Measurements from ENCODE around the gene PARVA. TPM values are rescaled to one million over a fixed set of nuclear protein-coding genes. Genes with fewer than 3 reads are reported as not detected.

Gene PARVA
- total RNA-seq, 1 experiment from 2014 or later, result 18.1 TPM

- H3K27ac Mint-ChIP-seq, result no peak overlapping the region; a peak in 1 of 7 replicates
- Histone ChIP-seq H2BK120ac (ENCODE audit: low read depth, low read length, poor library complexity, severe bottlenecking) (no peak overlapping the region), H3K27me3 (ENCODE audit: insufficient read depth, low read length) (no peaks in the 10 kb centered on the region), H3K4me2 (ENCODE audit: insufficient read depth, insufficient read length, low read length) (no peak overlapping the region), H3K18ac (ENCODE audit: insufficient read length, low read depth, low read length) (no peak overlapping the region), H3T11ph (ENCODE audit: low read length) (no peak overlapping the region), H3K23me2 (ENCODE audit: insufficient read length, low read depth, low read length, poor library complexity, severe bottlenecking) (no peaks in the 10 kb centered on the region), H2AK5ac (ENCODE audit: insufficient read length, low read length) (no peak overlapping the region), H4K8ac (replicated peaks; ENCODE audit: insufficient read length, low read depth, low read length) (no peak overlapping the region), H3K23ac (ENCODE audit: insufficient read length, low read depth, low read length) (no peak overlapping the region), H3K27ac (ENCODE audit: insufficient read length, low read depth, low read length) (no peak overlapping the region), H4K91ac (ENCODE audit: insufficient read length, low read depth, low read length) (no peak overlapping the region), H2BK15ac (ENCODE audit: low read depth, low read length) (no peak overlapping the region), H3K56ac (ENCODE audit: insufficient read length, low read depth, low read length) (no peak overlapping the region), H3K4me1 (ENCODE audit: insufficient read depth, low read length) (no peaks in the 10 kb centered on the region), H2BK12ac (ENCODE audit: insufficient read length, low read depth, low read length) (no peak overlapping the region), H3K79me1 (ENCODE audit: insufficient read depth, low read depth, low read length, poor library complexity, severe bottlenecking) (no peaks in the 10 kb centered on the region), H3K79me2 (ENCODE audit: insufficient read depth, low read length) (no peaks in the 10 kb centered on the region), H4K20me1 (ENCODE audit: control insufficient read depth, insufficient read depth, insufficient read length) (no peaks in the 10 kb centered on the region), H3K14ac (ENCODE audit: insufficient read depth, low read length) (no peak overlapping the region), H3K9me3 (ENCODE audit: control insufficient read depth, low read depth, low read length) (no peaks in the 10 kb centered on the region), H2AFZ (ENCODE audit: low read length) (no peak overlapping the region), H4K5ac (ENCODE audit: insufficient read length, low read depth, low read length) (no peak overlapping the region), H2BK5ac (ENCODE audit: insufficient read length, low read length) (no peak overlapping the region), H3K4ac (ENCODE audit: low read depth, low read length) (no peak overlapping the region), H2BK20ac (ENCODE audit: low read depth, low read length, poor library complexity, severe bottlenecking) (no peak overlapping the region), H3K9ac (ENCODE audit: extremely low read depth, insufficient read length, low read length) (no peak overlapping the region)
- peaks cover 2% of the 10 kb centered on the region; the same call in 1 of the 2 replicates for H3K27me3 Mint-ChIP-seq (ENCODE audit: low read depth)
- H3K36me3 Mint-ChIP-seq (ENCODE audit: insufficient read depth in 1 of 3, low read depth in 3 of 3), result peaks cover 0 to 16% (median 10%) of the 10 kb centered on the region in 3 experiments; a peak in 5 of 7 replicates
- peaks cover 3 to 5% of the 10 kb centered on the region in 2 experiments; a peak in 2 of 4 replicates for H3K4me1 Mint-ChIP-seq
- TF ChIP-seq CTCF (conservative IDR thresholded peaks at IDR 0.05), result no peak
- no peak overlapping the region for H3K4me3 Mint-ChIP-seq
- H3K9me3 Mint-ChIP-seq, result peaks cover 0 to 9% of the 10 kb centered on the region in 2 experiments; a peak in 1 of 5 replicates
- no peak for DNase-seq
These were observed 13.3 kb downstream of the PARVA start for GRCh38 chr11:12390687-12391110.
